Activated gamma-delta T cell treated with anti-CD3 and anti-CD28 coated beads, Interleukin-2, amount 50 U/mL, for 16 hours (primary cell): Measurements from ENCODE around the gene HEPACAM.

ENCODE experiments used
- DNase-seq: peaks from one replicate; pipeline ENCODE4 v3.0.0-alpha.2; 2020; ENCODE audit warnings: low read depth

Gene HEPACAM

DNA sequence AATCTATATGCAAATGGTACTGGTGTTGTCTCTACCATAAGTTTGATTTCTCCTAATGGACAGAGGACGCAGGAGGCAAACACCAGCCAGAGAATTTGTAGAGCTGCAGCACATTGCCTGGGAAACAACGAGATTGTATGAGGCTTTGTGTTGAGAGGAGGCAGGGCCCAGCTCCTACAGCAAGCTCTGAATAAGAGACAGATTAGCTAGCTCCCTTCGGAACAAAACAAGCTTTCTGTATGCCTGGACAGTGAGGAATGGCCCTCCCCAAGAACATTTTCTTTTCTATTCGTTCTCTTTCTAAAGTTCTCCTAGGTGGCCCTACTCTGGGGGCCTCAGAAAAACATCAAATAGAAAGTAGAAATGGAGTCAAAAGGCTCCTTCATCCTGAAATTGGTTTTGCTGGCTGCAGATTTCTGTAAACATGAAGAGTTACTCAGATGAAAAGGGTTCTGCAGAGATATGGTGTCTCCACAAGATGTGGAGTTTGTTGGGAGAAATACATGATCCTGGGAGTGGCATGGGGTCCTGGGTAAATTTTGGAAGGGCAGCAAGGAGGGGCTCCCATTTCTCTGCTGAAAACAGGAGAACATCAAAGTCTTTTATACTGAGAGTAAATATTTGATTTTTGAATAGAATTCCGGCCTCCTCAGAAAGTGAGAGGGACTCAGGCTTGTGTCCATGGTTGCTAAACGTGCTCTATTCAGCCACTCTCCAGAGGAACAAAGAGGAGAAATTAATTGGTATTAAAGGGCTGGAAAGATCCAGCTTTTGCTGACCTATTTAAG is 6.8 kb upstream of the HEPACAM start:
- no peak for DNase-seq

DNA sequence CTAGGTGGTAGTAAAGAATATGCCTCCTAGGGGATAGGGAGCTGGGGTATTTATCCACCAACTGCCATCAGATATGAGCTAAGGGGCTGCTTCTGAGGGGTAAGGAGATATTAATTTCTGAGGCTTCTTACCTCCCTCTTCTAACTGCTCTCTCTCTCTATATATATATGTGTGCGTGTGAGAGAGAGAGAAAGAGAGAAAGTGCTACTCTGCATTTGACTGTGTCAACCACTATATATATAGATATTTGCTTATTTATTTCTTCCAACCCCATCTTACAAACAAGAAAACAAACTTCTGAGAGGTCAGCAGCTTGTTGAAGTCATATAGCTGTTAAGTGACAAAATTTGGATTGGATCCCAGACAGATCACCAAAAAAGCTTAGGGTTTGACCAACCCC is 5.9 kb upstream of the HEPACAM start:
- no peak for DNase-seq

DNA sequence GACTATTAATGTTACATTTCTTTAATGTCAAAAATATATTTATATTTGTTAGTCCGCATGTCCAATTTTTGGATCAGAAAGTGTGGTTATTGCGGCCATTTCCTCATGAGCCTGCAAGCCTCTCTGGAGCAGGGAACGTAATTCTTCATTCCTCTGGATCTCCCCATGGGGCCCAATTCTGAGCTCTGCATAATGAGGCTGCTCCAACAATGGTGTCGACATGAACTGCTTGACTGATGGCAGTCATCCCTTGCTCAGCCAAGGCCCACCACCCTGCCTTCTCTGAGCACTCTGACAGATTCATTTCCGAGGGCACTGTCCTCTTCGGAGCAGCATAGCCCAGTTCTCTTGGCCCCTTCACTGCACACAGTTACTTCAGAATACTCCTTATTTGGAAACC is 3.1 kb upstream of the HEPACAM start:
- DNase-seq, result no peak

DNA sequence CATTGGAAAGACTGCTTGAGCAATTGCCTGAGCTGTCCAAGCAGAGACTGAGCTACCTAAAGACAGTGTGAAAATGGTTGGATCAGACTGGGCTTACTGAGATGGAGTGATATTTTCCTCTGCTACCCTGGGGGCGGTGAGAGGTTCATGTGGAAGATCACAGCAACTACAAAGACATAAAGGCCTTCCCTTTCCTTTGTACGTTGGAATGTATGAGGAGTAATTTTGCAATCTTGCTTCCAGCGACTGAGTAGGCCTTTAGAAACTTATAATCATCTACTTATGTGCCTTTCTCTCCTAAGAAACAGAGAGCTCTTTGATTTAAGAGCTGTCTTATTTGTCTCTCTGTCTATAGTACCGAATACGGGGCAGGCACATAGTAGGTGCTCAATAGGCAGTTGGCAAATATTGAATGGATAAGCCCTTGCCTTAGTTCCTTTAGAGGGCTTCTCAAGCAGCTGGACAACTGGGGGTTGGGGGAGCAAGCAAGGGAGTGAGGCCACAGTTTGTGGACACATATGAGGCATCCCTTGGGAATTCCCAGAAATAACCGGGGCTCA is 2.4 kb upstream of the HEPACAM start:
- DNase-seq, result no peak

DNA sequence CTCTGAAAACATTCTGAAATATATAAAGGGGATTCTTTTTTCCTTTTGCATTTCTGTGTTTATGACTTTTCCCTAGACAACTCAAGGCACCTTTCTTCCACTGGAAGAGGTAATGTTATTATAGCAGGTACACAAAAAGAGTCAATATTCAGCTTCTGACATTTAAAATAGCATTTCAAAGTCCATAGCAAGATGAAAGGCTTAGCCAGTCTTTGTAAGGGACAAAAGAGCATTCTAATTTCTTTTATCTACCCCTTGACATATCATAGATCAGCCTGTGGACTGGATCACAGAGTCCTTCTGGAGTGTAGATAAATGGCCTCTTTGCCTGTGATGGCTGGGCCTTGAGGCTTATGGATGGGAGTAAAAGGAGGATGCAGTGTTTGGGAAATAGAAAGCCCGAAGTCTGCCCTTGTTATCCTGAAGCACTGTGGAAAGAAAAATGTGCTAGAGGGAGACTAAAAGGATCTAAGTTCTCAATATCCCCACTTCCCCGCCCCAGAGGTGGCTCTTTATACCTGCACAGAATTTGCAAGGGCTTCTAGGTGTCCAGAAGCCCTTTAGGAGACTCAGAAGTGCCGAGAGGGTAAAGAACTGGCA is 1.6 kb upstream of the HEPACAM start:
- no peak for DNase-seq

DNA sequence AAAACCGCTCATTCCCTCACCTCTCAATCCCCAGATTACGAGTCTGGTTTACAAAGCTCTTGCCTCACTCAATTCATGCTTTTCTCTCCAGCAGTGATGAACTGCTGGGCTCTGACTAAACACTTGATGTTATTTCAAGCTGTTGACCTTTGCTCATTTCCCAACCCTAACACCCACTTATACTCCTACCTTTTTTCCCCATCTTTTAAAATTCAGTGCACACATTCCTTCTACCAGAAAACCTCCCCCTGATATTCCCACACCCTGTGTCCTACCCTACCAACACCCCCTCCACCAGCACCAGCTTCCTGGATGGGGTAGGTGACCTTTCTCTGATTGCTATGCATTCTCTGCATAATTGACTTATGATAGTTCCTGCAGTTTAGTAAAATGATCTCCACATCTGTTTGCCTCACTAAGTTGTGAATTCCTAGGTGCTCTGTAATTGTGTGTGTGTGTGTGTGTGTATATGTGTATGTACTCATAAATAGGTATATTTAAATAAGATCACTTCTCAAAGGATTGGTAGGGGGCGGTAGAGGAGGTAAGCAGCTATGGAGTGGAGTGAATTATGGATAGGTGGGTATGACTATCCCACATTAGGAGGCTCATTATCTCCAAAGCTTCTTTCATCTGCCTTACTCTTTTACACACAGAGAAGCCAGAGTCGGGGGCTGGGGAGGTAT is 842 bp downstream of the HEPACAM start:
- no peak for DNase-seq

DNA sequence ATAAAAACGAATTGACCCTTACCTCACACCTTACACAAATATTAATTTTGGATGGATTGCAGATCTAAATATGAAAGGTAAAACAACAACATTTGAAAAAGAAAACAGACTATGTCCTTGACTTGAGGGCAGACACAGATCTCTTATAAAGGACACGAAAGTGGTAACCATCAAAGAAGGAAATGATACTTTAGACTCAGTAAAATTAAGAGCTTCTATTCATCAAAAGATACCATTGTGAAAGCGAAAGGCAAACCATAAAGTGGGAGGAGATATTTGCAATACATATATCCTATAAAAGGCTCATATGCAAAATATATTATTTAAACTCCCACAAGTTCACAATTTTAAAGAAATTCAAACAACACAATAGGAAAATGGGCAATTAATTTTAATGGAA is 5.0 kb downstream of the HEPACAM start:
- no peak for DNase-seq

DNA sequence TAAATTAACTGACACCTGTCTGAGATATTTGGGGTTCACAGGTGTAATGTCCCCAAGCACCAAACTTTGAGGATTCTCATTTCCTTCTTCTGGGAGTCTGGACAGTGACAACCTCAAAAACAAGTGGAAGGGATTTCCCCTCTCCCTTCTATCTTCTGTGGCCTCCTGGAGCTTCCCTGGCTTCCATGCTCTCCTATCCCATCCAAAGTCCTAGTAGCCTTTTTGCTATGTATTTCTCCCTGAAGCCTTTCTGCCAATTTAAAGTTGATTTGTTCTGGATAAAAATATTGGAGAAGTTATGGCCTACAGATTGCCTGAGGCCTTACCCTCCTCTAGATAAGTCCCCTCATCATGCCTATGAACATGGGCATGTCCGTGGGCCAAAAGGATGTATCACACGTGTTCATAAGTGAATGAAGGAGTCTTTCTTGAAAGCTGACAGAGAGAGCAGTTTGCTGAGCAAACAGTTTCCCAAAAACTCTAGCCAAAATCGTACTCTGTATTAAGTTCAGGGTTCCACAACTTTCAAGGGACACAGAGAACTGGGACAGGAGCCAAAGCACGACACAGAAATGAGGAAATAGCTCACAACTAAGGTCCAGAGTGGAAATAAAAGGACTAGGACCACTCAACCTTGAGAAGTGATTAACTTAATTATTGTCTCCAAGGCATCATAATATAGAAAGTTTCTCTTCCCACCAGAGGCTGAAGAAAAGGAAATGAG is 6.7 kb downstream of the HEPACAM start:
- DNase-seq, result no peak

DNA sequence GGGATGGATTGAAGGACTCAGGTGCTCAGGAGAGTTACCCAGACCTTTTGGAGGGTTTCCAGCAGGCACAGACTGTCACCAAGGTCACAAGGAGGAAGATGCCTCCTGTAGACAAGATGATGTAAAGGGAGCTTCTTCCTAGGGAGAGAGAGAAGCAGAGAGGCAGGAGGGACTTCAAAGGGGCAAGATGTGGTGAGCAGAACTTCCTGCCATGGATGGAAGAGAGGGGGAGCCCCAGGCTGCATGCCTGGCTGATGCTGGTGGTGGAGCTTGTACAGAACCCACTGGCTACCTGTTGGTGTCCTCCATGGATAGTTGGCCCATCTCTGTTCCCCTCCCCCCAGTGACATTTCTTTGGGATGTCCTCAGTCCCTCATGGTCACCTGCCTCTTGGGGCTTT is 12.6 kb downstream of the HEPACAM start:
- DNase-seq, result no peak

DNA sequence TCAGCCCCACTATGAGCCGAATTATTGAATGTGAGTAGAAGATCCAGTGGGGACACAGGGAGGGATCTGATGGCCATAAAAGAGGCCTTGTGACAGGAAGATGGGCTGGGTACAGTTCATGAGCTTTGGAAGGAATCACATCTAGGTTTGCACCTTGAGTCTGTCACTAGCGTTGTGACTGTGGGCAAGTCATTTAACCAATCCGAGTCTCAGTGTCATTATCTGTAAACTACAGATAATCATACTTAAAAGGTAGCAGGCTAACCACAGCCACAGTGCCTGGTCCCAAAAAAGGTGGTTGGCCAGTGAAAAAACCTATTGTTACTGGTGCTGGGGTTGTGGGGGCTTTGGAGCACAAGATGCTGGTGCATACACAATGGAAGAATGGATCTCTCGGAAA is 13.0 kb downstream of the HEPACAM start:
- no peak for DNase-seq

DNA sequence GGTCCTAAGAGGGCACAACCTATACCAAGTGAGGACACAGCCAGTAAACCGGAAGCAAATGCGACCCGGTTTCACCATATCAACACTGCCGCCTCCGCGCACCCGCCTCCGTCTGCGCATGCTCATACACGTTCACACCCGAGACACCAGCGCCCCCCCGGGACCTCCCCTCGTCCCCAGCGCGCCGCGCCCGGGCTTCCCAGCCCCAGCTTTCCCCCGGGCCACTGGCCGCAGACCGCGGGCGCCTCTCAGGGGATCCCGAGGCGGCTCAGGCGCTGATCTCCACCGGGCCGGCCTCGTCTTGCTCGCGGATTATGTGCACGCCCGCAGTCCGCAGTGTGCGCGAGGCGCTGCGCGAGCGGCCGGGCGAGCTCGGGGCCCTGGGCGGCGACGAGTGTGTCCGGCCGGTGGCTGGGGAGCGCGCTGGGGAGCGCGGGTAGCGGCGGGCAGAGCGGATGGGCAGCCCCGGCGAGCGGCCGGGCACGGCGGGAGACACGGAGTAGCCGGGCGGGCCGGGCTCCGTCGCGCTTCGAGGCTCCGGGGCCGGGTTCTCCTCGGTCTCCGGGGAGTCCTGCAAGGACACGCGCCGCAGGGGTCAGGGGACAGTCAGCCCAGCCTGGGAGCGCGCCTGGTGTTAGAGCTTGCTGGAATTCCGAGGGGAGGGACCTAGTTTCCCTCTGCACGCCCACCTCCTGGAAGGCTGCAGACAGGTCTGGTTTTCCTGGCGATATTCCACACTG is 14.8 kb downstream of the HEPACAM start:
- DNase-seq, result peak; percentile 73

DNA sequence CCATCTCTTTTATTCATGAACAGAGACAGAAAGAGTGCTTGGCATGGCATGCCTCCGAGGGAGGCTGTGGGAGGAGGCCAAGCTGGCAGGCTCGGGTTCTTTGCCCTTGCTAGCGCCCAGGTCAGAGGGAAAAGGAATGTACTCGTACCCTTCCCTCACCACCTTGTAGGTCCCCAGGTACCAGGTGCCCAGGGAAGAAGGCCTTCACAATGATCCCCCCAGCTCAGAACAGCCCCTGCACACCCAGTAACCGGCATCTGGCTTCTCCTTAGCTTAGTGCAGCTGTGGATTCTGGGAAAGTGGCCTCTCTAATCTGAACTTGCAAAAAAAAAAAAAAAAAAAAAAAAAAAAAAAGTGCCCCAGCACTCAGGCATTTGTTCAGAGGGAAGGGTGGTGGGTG is 15.5 kb downstream of the HEPACAM start:
- DNase-seq, result no peak

DNA sequence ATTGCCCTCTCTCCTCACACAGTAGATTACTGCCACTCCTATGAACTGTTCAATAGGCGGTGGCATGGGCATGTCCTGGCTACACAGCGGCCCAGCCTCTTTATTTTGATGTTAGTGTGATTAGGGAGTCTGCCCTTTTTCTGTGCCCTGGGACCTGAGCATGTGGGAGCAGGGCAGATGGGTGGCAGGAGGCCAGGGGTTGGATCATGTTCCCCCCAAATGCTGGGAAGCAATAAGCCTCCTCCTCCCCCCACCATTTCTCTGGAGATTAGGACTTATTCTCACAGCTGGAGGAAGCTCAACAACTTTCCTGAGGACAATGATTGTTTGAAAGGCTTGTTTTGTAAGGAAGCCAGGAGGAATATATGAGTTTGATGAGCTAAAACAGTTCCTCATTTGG is 15.9 kb downstream of the HEPACAM start:
- DNase-seq, result no peak

DNA sequence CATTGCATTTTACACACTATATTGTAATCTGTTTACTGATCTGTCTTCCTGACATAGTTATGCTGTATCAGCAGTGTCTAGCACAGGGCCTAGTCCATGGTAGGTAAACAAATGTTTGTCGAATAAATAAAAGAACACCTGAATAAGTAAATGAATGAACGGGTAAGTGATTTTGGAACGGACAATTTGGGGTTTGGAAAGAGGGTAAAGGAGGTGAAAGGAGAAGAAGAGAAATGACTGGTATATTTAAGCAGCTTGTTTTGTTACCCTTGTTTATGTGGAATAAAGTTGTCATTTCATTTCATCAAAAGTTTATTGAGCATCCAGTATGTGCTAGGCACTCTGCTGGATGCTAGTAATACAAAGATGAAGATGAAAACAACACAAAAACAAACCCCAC is 16.9 kb downstream of the HEPACAM start, which contains the start of gene HEPN1:
Gene HEPN1 (plus strand): TSS at position 301 of the 400 bp plus-strand sequence.
- DNase-seq, result no peak

DNA sequence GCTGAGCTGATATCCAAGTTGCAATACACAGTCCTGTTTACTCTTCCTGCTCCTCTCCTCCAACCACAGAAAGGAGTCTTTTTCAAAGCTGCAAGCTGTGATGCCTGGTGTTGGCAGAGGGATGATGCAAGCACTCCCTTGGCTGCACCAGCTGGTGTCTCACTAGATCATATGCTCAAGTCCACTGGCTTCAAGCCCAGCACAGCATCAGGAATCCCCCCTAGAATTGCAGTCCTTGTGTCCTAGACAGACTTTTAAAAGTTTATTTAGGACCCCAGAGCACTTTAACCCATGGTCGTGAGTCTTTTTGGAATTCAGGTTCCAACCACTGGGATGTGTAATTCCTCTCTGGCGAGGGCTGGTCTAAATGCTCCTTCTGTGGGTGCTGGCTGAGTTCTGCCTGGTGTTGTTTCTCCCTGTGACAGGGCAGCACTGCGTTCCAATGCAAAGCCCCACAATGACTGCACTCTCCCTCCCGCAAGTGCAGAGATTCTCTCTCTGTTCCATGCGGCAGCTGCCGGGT is 18.7 kb downstream of the HEPACAM start:
- DNase-seq, result no peak

DNA sequence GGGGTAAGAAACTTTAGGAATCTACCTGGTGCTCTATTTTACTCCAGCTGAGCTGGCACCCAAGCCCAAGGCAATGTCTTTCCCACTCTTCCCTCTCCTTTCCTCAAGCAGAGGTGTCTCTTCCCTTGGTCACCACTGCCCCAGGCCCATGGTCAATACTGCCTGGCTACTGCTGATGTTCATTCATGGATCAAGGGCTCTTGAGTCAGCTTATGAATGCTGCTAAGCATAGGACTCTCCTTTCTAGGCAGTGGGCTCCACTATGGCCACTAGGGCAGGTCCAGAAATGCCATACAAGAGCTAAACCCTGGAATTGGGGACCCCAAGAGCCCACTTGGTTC is 19.5 kb downstream of the HEPACAM start:
- no peak for DNase-seq

DNA sequence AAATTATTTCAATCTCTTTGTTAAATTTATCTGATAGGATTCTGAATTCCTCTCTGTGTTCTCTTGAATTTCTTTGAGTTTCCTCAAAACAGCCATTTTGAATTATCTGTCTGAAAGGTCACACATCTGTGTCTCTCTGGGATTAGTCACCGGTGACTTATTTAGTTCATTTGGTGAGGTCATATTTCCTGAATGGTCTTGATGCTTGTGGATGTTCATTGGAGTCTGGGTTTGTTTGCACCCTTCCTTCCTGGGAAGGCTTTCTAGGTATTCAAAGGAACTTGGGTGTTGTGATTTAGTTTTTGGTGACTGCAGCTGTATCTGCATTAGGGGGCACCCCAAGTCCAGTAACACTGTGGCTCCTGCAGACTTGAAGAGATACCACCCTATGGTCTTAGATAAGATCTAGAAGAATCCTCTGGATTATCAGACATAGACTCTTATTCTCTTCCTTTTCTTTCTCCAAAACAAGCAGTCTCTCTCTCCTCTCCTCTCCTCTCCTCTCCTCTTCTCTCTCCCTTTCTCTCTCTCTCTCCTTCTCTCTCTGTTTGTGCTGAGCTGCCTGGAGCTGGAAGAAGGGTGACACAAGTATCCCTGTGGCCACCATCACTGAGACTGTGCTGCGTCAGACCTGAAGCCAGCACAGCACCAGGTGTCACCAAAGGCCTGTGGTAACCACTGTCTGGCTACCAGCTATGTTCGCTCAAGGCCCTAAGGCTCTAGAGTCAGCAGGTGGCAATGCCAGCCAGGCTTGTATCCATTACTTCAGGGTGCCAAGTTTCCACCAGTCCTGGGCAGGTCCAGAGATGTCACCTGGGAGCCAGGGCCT is 20.1 kb downstream of the HEPACAM start:
- no peak for DNase-seq

DNA sequence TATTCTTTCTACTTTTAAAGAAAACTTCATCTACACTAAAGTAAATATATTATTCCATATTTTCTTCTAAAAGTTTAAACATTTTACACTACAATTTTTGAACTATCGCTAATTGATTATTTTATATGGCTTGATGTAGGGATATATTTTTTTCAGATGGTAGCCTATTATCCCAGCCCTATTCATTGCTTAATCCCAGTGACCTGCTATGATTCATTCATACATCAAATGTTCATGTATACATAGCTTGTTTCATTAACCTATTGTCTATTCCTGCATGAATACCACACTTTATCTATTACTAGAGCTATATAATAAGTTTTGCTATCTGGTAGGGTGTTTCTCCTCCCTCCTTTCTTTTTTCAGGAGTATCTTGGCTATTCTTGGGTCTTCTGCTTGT is 33.2 kb downstream of the HEPACAM start:
- DNase-seq, result no peak

DNA sequence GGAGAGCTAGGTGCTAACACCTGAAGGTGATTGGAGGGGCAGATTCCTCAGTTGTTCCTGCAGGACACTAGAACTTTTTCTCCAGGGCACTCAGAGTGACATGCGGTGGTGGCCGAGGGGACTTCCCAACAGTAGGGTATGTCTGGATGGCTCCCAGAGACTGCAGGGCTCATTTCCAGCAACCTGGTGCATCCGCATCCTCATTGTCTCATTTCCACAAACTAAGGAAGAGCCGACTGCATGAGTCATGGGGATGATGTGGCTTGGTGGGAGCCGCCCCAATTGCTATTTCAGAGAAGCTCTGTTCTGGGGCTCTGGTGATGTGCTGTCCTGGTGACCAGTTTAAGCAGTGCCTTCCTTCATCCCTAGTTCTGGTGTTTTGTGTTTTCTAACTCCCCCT is 35.4 kb downstream of the HEPACAM start:
- DNase-seq, result no peak

DNA sequence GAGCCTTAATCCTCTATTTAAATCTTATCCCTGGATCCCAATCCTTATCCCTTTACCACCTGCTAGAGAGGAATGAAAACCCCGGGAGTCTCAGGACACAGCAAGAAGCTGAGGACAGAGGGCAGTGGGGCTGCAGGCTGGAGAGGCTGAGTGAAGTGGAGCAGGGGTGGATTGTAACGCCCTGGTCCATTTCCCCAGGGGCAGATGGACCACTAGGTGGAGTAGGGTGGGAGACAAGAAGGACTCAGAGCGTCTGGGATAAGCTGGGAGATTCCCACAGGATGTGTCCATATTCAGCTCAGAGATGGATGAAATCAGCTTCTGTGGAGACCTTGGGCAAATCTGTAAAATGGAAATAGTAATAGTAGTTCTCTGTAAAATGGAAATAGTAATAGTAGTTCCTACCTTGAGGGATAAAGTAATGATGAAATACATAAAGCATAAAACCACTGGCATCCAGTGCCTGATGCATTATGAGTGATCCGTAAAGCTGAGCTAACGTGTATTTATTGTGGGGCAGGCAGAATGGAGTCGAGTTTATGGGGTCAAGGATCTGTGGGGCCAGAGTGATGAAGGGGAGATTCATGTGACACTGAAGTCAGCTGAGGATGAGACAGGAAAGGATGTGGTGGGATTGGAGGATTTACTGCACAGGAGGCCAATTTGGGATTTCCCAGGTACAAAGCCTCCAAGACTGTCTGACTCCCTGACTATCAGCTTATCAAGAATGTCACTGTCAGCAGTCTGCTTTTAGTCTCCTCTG is 36.3 kb downstream of the HEPACAM start:
- no peak for DNase-seq
